Loucy (cell line): Measurements from ENCODE around the gene ELOVL7.

Source experiments
- CTCF ChIP-seq: fragments of 200-600 bp; sonication (generic); conservative IDR thresholded peaks from 2 replicates; pipeline ENCODE4 v1.5.1; 2014; ENCODE audit warnings: mild to moderate bottlenecking, antibody characterized with exemption, low read length
- EZH2phosphoT487 ChIP-seq: fragments of 200-600 bp; IDR thresholded peaks from 2 replicates; pipeline ENCODE4 v1.6.1; 2018; ENCODE audit warnings: antibody characterized with exemption, mild to moderate bottlenecking, moderate library complexity, borderline replicate concordance

GRCh38 chr5:60740322-60740721 is 103.7 kb downstream of the ELOVL7 start:
- TF ChIP-seq CTCF (no peak), EZH2phosphoT487 (no peak)
